HEK293T (cell line): ENCODE measurements around the gene NPLOC4.
"Not testable (repeated sequence)": the region's sequence is repeated elsewhere in the genome, so short reads cannot be mapped to it uniquely, and the experiment has no call there.

Experiments used
- BHLHE40 ChIP-seq: fragments of 450-650 bp; IDR thresholded peaks from 2 replicates; pipeline ENCODE4 v1.6.1; 2016; ENCODE audit warnings: mild to moderate bottlenecking, moderate library complexity, borderline replicate concordance
- LEF1 ChIP-seq: fragments of 450-650 bp; IDR thresholded peaks from 2 replicates; pipeline ENCODE4 v1.6.1; 2017; ENCODE audit warnings: mild to moderate bottlenecking, borderline replicate concordance

DNA sequence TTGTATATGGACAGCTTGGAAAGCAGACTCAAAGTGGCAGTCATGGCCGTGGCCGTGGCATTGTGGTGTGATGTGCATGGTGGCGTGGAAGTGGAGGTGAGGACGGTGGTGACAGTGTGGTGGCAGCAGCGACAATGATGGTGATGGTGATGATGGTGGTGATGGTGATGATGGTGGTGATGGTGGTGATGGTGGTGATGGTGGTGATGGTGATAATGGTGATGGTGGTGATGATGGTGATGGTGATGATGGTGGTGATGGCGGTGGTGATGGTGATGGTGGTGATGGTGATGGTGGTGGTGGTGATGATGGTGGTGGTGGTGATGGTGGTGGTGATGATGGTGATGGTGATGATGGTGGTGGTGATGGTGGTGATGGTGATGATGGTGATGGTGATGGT lies 105.9 kb downstream of the NPLOC4 start:
- not testable (repeated sequence) for TF ChIP-seq BHLHE40, LEF1
